Breast epithelium (tissue), 4 donors: ENCODE measurements around the gene CEP250. TPM values are rescaled to one million over a fixed set of nuclear protein-coding genes. Genes with fewer than 3 reads are reported as not detected.
A peak's percentile ranks its signal among the peaks of the same experiment; 100 is the strongest.

ENCODE experiments used
- DNase-seq, 2 donors: peaks; one replicate each; pipeline ENCODE4 v3.0.0-alpha.2; 2019; ENCODE audit warnings: low spot score in 2 of 2
- H3K27ac ChIP-seq, 2 donors: fragments of 200-600 bp; sonication (generic) in 1 of 2; one replicate each; pipeline ENCODE4 v1.5.1; 2016 to 2019; ENCODE audit warnings: mild to moderate bottlenecking in 1 of 2
- H3K27me3 ChIP-seq, 2 donors: fragments of 200-600 bp; sonication (generic) in 1 of 2; one replicate each; pipeline versions ENCODE4 v1.5.1 to v1.6.0; 2017 to 2019; ENCODE audit warnings: control low read depth in 1 of 2, mild to moderate bottlenecking in 1 of 2
- H3K36me3 ChIP-seq: fragments of 200-600 bp; one replicate; pipeline ENCODE4 v1.5.1; 2019
- H3K4me1 ChIP-seq, 2 donors: fragments of 200-600 bp; sonication (generic); one replicate each; pipeline ENCODE4 v1.5.1; 2016 to 2019; ENCODE audit warnings: control low read depth in 1 of 2
- H3K4me3 ChIP-seq, 3 donors: fragments of 200-600 bp; sonication (generic); 1 replicate in 2 of 3; 2 replicates in 1 of 3; pipeline ENCODE4 v1.5.1; 2016 to 2019; ENCODE audit warnings: mild to moderate bottlenecking in 3 of 3, moderate library complexity in 2 of 3
- H3K9me3 ChIP-seq, 2 donors: fragments of 200-600 bp; sonication (generic) in 1 of 2; one replicate each; pipeline ENCODE4 v1.5.1; 2016 to 2019; ENCODE audit warnings: control low read depth in 1 of 2
- CTCF ChIP-seq, 3 donors: fragments of 450-650 bp; IDR thresholded peaks; one replicate each; pipeline ENCODE4 v1.5.1; 2016 to 2017; ENCODE audit warnings: antibody characterized with exemption in 3 of 3, mild to moderate bottlenecking in 3 of 3, moderate library complexity in 3 of 3
- POLR2A ChIP-seq: fragments of 450-650 bp; IDR thresholded peaks from one replicate; pipeline ENCODE4 v1.6.1; 2016; ENCODE audit warnings: antibody characterized with exemption, mild to moderate bottlenecking, moderate library complexity
- POLR2AphosphoS5 ChIP-seq, 3 donors: sonication (generic); formaldehyde crosslinking; IDR thresholded peaks; one replicate each; pipeline ENCODE4 v1.6.1; 2017; ENCODE audit warnings: antibody characterized with exemption in 3 of 3
- intact Hi-C: fragments of 100-400 bp; cut with DNase I; formaldehyde crosslinking; loops from one replicate; pipeline ENCODE4 v1.15.1; 2023; ENCODE audit warnings: low total_unique reads
- total RNA-seq, 3 donors: library from RNA; depleted of rRNA; stranded (reverse); fragments of >200 nt; gene quantifications; one replicate each; pipeline ENCODE4 v1.1.0, GENCODE V29; 2016

Gene CEP250
- 10 to 100 TPM; 22.2 to 28.5 (median 23.3) TPM for total RNA-seq

GRCh38 chr20:35454881-35455609 lies at the start of gene CEP250:
Gene CEP250 (plus strand): TSS chr20:35455598. CDS start chr20:35462368, 6,770 bp downstream.
- H3K4me1 ChIP-seq, result peaks cover 0 to 6% of the 10 kb centered on the region in 2 donors

GRCh38 chr20:35405775-35406174 lies 49.6 kb upstream of the CEP250 start:
- no peak for DNase-seq
- no peak overlapping the region for H3K4me3 ChIP-seq
- peaks cover 6% of the 10 kb centered on the region for H3K36me3 ChIP-seq
- TF ChIP-seq POLR2A (no peak), POLR2AphosphoS5 (IDR thresholded peaks at IDR 0.05) (no peak), CTCF (IDR thresholded peaks at IDR 0.05) (no peak)
- intact Hi-C loops, result no loop called here
- H3K4me1 ChIP-seq, result no peaks in the 10 kb centered on the region
- H3K27ac ChIP-seq, result no peak overlapping the region
- H3K9me3 ChIP-seq, result peaks cover 0 to 15% of the 10 kb centered on the region in 2 donors
- no peaks in the 10 kb centered on the region for H3K27me3 ChIP-seq

More at GRCh38 chr20:35454881-35455609, at the start of gene CEP250:
- peak; percentile 85 to 90 for DNase-seq
- TF ChIP-seq POLR2AphosphoS5 (IDR thresholded peaks at IDR 0.05), result peak; percentile 11 to 36 (median 22)
- TF ChIP-seq CTCF (IDR thresholded peaks at IDR 0.05), result no peak
- no peaks in the 10 kb centered on the region for H3K36me3 ChIP-seq
- intact Hi-C loops, result no loop called here
- no peaks in the 10 kb centered on the region for H3K9me3 ChIP-seq
- H3K27me3 ChIP-seq, result no peaks in the 10 kb centered on the region
- peak within 1 kb of the TSS; percentile 95 to 97 for H3K27ac ChIP-seq
- H3K4me3 ChIP-seq, result peak within 1 kb of the TSS; percentile 77 to 92 (median 85)

- DNase-seq, result no peak
- Histone ChIP-seq H3K27me3 (no peaks in the 10 kb centered on the region), H3K4me1 (peaks cover 0 to 4% of the 10 kb centered on the region in 2 donors), H3K9me3 (peaks cover 0 to 15% of the 10 kb centered on the region in 2 donors), H3K36me3 (peaks cover 6% of the 10 kb centered on the region), H3K4me3 (no peak overlapping the region), H3K27ac (no peak overlapping the region)
- intact Hi-C loops, result no loop called here
- TF ChIP-seq CTCF (IDR thresholded peaks at IDR 0.05), result no peak
Observed at GRCh38 chr20:35408270-35408669, 47.1 kb upstream of the CEP250 start.

- no peak for TF ChIP-seq CTCF (IDR thresholded peaks at IDR 0.05)
- TF ChIP-seq POLR2A, result no peak
- no peak for TF ChIP-seq POLR2AphosphoS5 (IDR thresholded peaks at IDR 0.05)
- Histone ChIP-seq H3K27ac (no peak overlapping the region), H3K36me3 (peaks cover 6% of the 10 kb centered on the region), H3K4me1 (peaks cover 0 to 4% of the 10 kb centered on the region in 2 donors), H3K27me3 (no peaks in the 10 kb centered on the region), H3K9me3 (peaks cover 0 to 15% of the 10 kb centered on the region in 2 donors), H3K4me3 (no peak overlapping the region)
- intact Hi-C loops, result no loop called here
- DNase-seq, result no peak
Observed at GRCh38 chr20:35409542-35409941, 45.9 kb upstream of the CEP250 start.

- H3K27me3 ChIP-seq, result no peaks in the 10 kb centered on the region
- H3K9me3 ChIP-seq, result peaks cover 0 to 9% of the 10 kb centered on the region in 2 donors
- DNase-seq, result no peak
- H3K4me3 ChIP-seq, result peak overlapping the region in 1 of 3 donors; percentile 77
- no peak for TF ChIP-seq CTCF (IDR thresholded peaks at IDR 0.05)
- no peak for TF ChIP-seq POLR2A
- TF ChIP-seq POLR2AphosphoS5 (IDR thresholded peaks at IDR 0.05), result no peak
- H3K36me3 ChIP-seq, result peaks cover 6% of the 10 kb centered on the region
- no peak overlapping the region for H3K27ac ChIP-seq
- intact Hi-C loops, result no loop called here
- H3K4me1 ChIP-seq, result peaks cover 0 to 4% of the 10 kb centered on the region in 2 donors
Observed at GRCh38 chr20:35410613-35411012, 44.8 kb upstream of the CEP250 start.
